Activated CD4-positive, alpha-beta T cell treated with anti-CD3 and anti-CD28 coated beads, Interleukin-2, amount 10 ng/mL, durations not matched to agents 7 days and 5 days (primary cell): ENCODE data around the gene EP400. TPM values are rescaled to one million over a fixed set of nuclear protein-coding genes. Genes with fewer than 3 reads are reported as not detected.
A peak's percentile ranks its signal among the peaks of the same experiment; 100 is the strongest.

ENCODE experiments used
- CTCF ChIA-PET: fragments of 350-600 bp; sonication (Branson Sonifier 250); formaldehyde crosslinking; loops from one replicate; lab custom pipeline; 2021; ENCODE audit warnings: antibody characterized with exemption; lab: Charles Lee
- POLR2A ChIA-PET: fragments of 350-600 bp; sonication (Branson Sonifier 250); formaldehyde crosslinking; loops from one replicate; lab custom pipeline; 2021; ENCODE audit warnings: antibody characterized with exemption; lab: Charles Lee
- DNase-seq: peaks from one replicate; pipeline ENCODE4 v3.0.0-alpha.2; 2020
- H3K27ac Mint-ChIP-seq: one replicate; pipeline ENCODE4 v1.8.0; 2021; ENCODE audit warnings: mild to moderate bottlenecking, moderate library complexity, mixed read lengths
- H3K27me3 Mint-ChIP-seq: one replicate; pipeline ENCODE4 v1.8.0; 2021; ENCODE audit warnings: mixed read lengths
- H3K36me3 Mint-ChIP-seq: one replicate; pipeline ENCODE4 v1.8.0; 2021; ENCODE audit warnings: low read depth, mixed read lengths
- H3K4me1 Mint-ChIP-seq: one replicate; pipeline ENCODE4 v1.8.0; 2021; ENCODE audit warnings: mixed read lengths
- H3K4me3 Mint-ChIP-seq: one replicate; pipeline ENCODE4 v1.8.0; 2021; ENCODE audit warnings: mild to moderate bottlenecking, moderate library complexity, mixed read lengths
- H3K9me3 Mint-ChIP-seq: one replicate; pipeline ENCODE4 v1.8.0; 2021; ENCODE audit warnings: mixed read lengths
- total RNA-seq, 2 experiments: library from RNA; stranded (reverse); gene quantifications; one replicate each; pipeline ENCODE4 v1.2.3, GENCODE V29; 2021

EP400 gene
- total RNA-seq, 2 experiments from 2014 or later: 53.9 to 57.0 TPM

GRCh38 chr12:132069336-132069985 is 119.7 kb downstream of the EP400 start:
- Mint-ChIP-seq H3K4me3 (no peak overlapping the region), H3K9me3 (no peaks in the 10 kb centered on the region), H3K36me3 (peaks cover 31% of the 10 kb centered on the region), H3K4me1 (peaks cover 25% of the 10 kb centered on the region), H3K27me3 (no peaks in the 10 kb centered on the region), H3K27ac (no peak overlapping the region)
- DNase-seq: no peak
- ChIA-PET CTCF (interaction anchor here (0.6 kb wide), 1 partner anchor 111 kb away, joined by 3 read pairs; no protein-coding TSS in a partner anchor), POLR2A (no interaction called here)

- Mint-ChIP-seq H3K36me3 (peaks cover 32% of the 10 kb centered on the region), H3K27me3 (no peaks in the 10 kb centered on the region), H3K27ac (no peak overlapping the region), H3K4me3 (no peak overlapping the region), H3K4me1 (peaks cover 24% of the 10 kb centered on the region), H3K9me3 (no peaks in the 10 kb centered on the region)
- CTCF ChIA-PET: no interaction called here
- no peak for DNase-seq
- POLR2A ChIA-PET: no interaction called here
Observed at GRCh38 chr12:132070298-132070697, 120.6 kb downstream of the EP400 start.

GRCh38 chr12:132071040-132071810 is 121.5 kb downstream of the EP400 start:
- no peak overlapping the region for H3K4me3 Mint-ChIP-seq
- peaks cover 16% of the 10 kb centered on the region for H3K4me1 Mint-ChIP-seq
- H3K9me3 Mint-ChIP-seq: no peaks in the 10 kb centered on the region
- H3K27ac Mint-ChIP-seq: no peak overlapping the region
- CTCF ChIA-PET: interaction anchor here (0.6 kb wide), 1 partner anchor 543 kb away, joined by 4 read pairs; no protein-coding TSS in a partner anchor
- POLR2A ChIA-PET: no interaction called here
- no peaks in the 10 kb centered on the region for H3K27me3 Mint-ChIP-seq
- H3K36me3 Mint-ChIP-seq: peaks cover 33% of the 10 kb centered on the region
- DNase-seq: no peak

GRCh38 chr12:132071830-132072384 is 122.2 kb downstream of the EP400 start:
- CTCF ChIA-PET: interaction anchor here (1.2 kb wide), 1 partner anchor 11 kb away, joined by 4 read pairs; no protein-coding TSS in a partner anchor

GRCh38 chr12:132074216-132074615 is 124.5 kb downstream of the EP400 start:
- Mint-ChIP-seq H3K27me3 (no peaks in the 10 kb centered on the region), H3K9me3 (no peaks in the 10 kb centered on the region), H3K27ac (peak overlapping the region; percentile 5), H3K4me1 (no peaks in the 10 kb centered on the region), H3K36me3 (peaks cover 28% of the 10 kb centered on the region), H3K4me3 (no peak overlapping the region)
- ChIA-PET POLR2A (no interaction called here), CTCF (no interaction called here)
- no peak for DNase-seq

More at GRCh38 chr12:132071830-132072384, 122.2 kb downstream of the EP400 start:
- Mint-ChIP-seq H3K36me3 (peaks cover 29% of the 10 kb centered on the region), H3K27me3 (no peaks in the 10 kb centered on the region), H3K4me3 (no peak overlapping the region), H3K4me1 (peaks cover 9% of the 10 kb centered on the region), H3K9me3 (no peaks in the 10 kb centered on the region), H3K27ac (no peak overlapping the region)
- no peak for DNase-seq
- POLR2A ChIA-PET: no interaction called here

- ChIA-PET POLR2A (no interaction called here), CTCF (no interaction called here)
- Mint-ChIP-seq H3K4me3 (no peak overlapping the region), H3K27me3 (no peaks in the 10 kb centered on the region), H3K9me3 (no peaks in the 10 kb centered on the region), H3K27ac (no peak overlapping the region), H3K4me1 (no peaks in the 10 kb centered on the region), H3K36me3 (peaks cover 28% of the 10 kb centered on the region)
- DNase-seq: no peak
Observed at GRCh38 chr12:132075026-132075713, 125.4 kb downstream of the EP400 start.

- H3K4me1 Mint-ChIP-seq: no peaks in the 10 kb centered on the region
- ChIA-PET CTCF (no interaction called here), POLR2A (no interaction called here)
- no peak overlapping the region for H3K4me3 Mint-ChIP-seq
- no peaks in the 10 kb centered on the region for H3K9me3 Mint-ChIP-seq
- H3K27me3 Mint-ChIP-seq: no peaks in the 10 kb centered on the region
- no peak for DNase-seq
- H3K27ac Mint-ChIP-seq: no peak overlapping the region
- peaks cover 27% of the 10 kb centered on the region for H3K36me3 Mint-ChIP-seq
Observed at GRCh38 chr12:132075714-132076553, 126.2 kb downstream of the EP400 start.

GRCh38 chr12:132076711-132077110 is 127.0 kb downstream of the EP400 start:
- CTCF ChIA-PET: no interaction called here
- no peak overlapping the region for H3K4me3 Mint-ChIP-seq
- no peaks in the 10 kb centered on the region for H3K4me1 Mint-ChIP-seq
- POLR2A ChIA-PET: no interaction called here
- H3K36me3 Mint-ChIP-seq: peaks cover 27% of the 10 kb centered on the region
- no peaks in the 10 kb centered on the region for H3K9me3 Mint-ChIP-seq
- DNase-seq: no peak
- no peak overlapping the region for H3K27ac Mint-ChIP-seq
- no peaks in the 10 kb centered on the region for H3K27me3 Mint-ChIP-seq

GRCh38 chr12:132077322-132078100 is 127.8 kb downstream of the EP400 start:
- Mint-ChIP-seq H3K27me3 (no peaks in the 10 kb centered on the region), H3K4me3 (no peak overlapping the region), H3K27ac (no peak overlapping the region), H3K4me1 (no peaks in the 10 kb centered on the region), H3K9me3 (no peaks in the 10 kb centered on the region), H3K36me3 (peaks cover 27% of the 10 kb centered on the region)
- ChIA-PET CTCF (no interaction called here), POLR2A (no interaction called here)
- DNase-seq: no peak

GRCh38 chr12:132078190-132078589 is 128.4 kb downstream of the EP400 start:
- Mint-ChIP-seq H3K36me3 (peaks cover 27% of the 10 kb centered on the region), H3K4me1 (peaks cover 2% of the 10 kb centered on the region), H3K27me3 (no peaks in the 10 kb centered on the region), H3K27ac (no peak overlapping the region), H3K9me3 (no peaks in the 10 kb centered on the region), H3K4me3 (no peak overlapping the region)
- CTCF ChIA-PET: no interaction called here
- POLR2A ChIA-PET: no interaction called here
- no peak for DNase-seq

- H3K27me3 Mint-ChIP-seq: no peaks in the 10 kb centered on the region
- H3K27ac Mint-ChIP-seq: no peak overlapping the region
- CTCF ChIA-PET: no interaction called here
- POLR2A ChIA-PET: no interaction called here
- H3K4me1 Mint-ChIP-seq: peaks cover 8% of the 10 kb centered on the region
- DNase-seq: no peak
- peaks cover 26% of the 10 kb centered on the region for H3K36me3 Mint-ChIP-seq
- no peaks in the 10 kb centered on the region for H3K9me3 Mint-ChIP-seq
- no peak overlapping the region for H3K4me3 Mint-ChIP-seq
Observed at GRCh38 chr12:132079200-132079599, 129.5 kb downstream of the EP400 start.
